ENCODE results near the gene HMCN1.
"Not testable (repeated sequence)": the region's sequence is repeated elsewhere in the genome, so short reads cannot be mapped to it uniquely, and the experiment has no call there.

HMCN1 gene

GRCh38 chr1:186211583-186211982 is 477.4 kb downstream of the HMCN1 start:
- not testable (repeated sequence) for DNase-seq

DNA sequence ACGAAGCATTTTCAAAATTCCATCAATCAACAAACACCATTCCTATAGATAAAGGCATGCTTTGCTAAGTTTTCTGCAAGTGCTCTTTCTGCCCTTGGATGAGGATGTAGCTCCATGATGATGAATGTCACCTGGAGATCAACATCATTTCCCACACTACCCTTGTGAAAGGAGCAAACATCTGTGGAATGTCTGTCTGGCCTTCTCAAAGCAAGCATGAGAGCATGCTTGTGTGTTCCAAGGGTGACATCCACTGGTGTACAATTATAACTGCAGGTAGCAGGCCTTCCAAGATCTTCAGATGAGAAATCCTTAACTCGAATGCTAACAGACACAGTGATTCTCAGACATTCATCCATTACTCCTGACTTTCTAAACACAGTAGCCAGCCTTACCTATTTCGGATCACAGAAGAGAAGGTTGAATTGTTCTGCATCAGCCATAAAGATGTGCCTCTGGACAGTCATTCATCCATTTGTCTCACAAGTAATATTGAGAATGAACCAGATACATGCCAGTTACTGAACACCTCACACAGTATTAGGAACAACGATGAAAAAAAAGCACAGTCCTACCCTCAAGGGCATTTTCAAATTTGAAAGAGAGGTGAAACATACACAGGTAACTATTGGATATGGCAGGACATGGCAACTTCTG is 478.5 kb downstream of the HMCN1 start:
- DNase-seq = peak; percentile 32

DNA sequence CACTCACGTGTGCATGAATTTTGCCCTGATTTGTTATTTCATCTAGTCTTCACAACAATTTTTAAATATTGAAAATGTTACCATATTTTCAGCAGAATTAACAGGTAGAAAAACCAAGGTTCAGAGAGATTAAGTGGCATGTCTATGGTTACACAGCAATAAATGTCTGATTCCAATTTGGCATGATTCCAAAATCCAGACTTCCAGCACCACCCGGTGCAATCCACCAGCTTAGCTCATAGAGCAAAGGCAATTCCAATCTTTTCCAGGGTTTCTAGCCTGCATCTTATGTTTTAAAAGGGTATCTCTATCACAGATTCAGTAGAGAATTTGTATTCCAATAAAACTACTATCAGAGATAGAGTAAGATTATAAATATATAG is 479.0 kb downstream of the HMCN1 start:
- no peak for DNase-seq

GRCh38 chr1:186214791-186215190 is 480.6 kb downstream of the HMCN1 start:
- no peak for DNase-seq

- no peak for DNase-seq
These were observed 481.4 kb downstream of the HMCN1 start for GRCh38 chr1:186215636-186216035.

DNA sequence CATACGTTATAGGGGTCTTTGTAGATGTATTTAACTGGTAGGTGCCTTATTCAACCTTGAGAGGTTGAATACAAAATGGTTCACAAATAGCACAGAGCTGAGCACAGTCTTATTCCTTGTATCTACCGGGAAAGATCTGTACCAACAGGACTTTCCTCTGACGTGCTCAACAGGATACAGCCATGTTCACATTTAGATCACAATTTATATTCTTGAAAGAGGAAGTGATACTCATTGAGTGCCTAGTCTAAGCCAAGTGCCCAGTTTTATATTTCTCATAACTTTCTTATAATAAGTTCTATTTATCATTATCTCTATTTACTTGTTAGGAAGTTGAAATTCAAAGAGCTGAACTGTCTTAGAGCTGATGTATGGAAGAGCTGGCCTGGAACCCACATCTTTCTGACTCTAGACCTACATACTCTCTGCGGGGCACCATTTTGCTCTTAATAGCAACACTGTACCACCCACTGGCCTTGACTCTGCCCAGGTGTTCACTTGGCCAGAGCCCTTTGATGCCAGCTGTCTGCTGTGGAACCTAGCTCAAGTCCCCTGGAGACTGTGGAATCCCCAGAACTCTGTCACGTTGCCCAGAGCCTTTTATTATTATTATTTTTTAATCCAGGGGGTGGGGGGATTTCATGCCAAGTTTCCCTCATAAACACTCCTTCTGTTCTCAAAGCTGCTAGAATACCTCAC is 484.6 kb downstream of the HMCN1 start:
- DNase-seq = no peak

- DNase-seq = no peak
These were observed 485.9 kb downstream of the HMCN1 start for GRCh38 chr1:186220067-186220466.

GRCh38 chr1:186220911-186221310 is 486.7 kb downstream of the HMCN1 start:
- no peak for DNase-seq

GRCh38 chr1:186225096-186225495 is 490.9 kb downstream of the HMCN1 start:
- no peak for DNase-seq

- DNase-seq = no peak
These were observed 494.6 kb downstream of the HMCN1 start for GRCh38 chr1:186228749-186229148.

GRCh38 chr1:186231861-186232436 is 497.8 kb downstream of the HMCN1 start:
- DNase-seq = no peak

- DNase-seq = no peak
These were observed 500.9 kb downstream of the HMCN1 start for GRCh38 chr1:186234976-186235686.

- DNase-seq = no peak
These were observed 501.5 kb downstream of the HMCN1 start for GRCh38 chr1:186235696-186236095.

GRCh38 chr1:186236921-186237320 is 502.7 kb downstream of the HMCN1 start:
- no peak for DNase-seq

DNA sequence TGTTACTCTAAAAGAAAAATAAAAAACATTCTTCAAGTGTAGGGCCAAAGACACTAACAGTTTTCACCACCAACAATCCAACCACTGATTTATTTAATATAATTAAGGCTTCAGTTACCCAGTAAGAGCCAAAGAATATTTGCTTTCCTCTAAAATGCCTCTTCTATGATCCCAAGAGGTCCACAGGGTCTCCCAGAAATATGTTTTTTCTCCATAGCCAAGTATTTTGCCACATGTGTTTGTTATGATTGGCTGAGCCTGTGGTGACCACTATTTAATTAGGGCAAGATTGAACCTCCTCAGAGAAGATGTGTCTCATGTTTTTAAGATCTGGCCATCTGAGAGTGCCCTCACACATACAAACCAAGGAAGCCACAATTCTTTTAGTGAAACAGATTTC is 505.0 kb downstream of the HMCN1 start:
- no peak for DNase-seq

GRCh38 chr1:186240436-186240835 is 506.2 kb downstream of the HMCN1 start:
- no peak for DNase-seq

Measured in CD4-positive, alpha-beta T cell treated with Interleukin-10 for 1 hour (primary cell).